BE2C (cell line): ENCODE measurements around the gene PBX1.

Experiments used
- DNase-seq: peaks from one replicate; pipeline ENCODE4 v3.0.0-alpha.2; 2020
- H3K27me3 ChIP-seq: fragments of 250-450 bp; sonication (Bioruptor Pico); 2 replicates; pipeline ENCODE4 v1.5.1; 2020; ENCODE audit warnings: mild to moderate bottlenecking
- H3K36me3 ChIP-seq: fragments of 250-450 bp; sonication (Bioruptor Pico); 2 replicates; pipeline ENCODE4 v1.5.1; 2020; ENCODE audit warnings: mild to moderate bottlenecking
- H3K4me1 ChIP-seq: fragments of 250-450 bp; sonication (Bioruptor Pico); 2 replicates; pipeline ENCODE4 v1.5.1; 2020
- H3K4me3 ChIP-seq: 2 replicates; pipeline ENCODE4 v1.5.1; 2011; ENCODE audit warnings: low read depth, low read length
- H3K9me3 ChIP-seq: fragments of 250-450 bp; sonication (Bioruptor Pico); 2 replicates; pipeline ENCODE4 v1.5.1; 2020
- CTCF ChIP-seq: IDR thresholded peaks from 2 replicates; pipeline ENCODE4 v1.5.1; 2012; ENCODE audit warnings: mild to moderate bottlenecking, low read depth, low read length

PBX1 gene

DNA sequence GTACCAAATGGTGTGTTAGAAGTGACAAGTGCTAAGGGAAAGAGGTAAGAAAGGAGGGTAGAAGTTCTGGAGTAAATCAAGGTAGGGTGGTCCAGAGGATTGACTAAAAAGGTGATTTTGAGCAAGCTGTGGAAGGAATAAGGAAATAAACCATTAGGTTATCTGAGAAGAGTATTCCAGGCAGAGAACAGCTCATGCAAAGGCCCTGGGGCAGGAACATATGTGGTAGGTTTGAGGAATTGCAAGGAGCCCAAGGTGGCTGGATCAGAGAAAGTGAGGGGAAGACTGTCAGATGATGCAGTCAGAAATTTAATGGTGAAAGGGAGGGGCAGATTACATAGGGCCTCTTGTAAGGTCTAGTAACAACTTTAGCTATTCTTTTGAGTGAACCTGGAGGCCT, 302.6 kb downstream of the PBX1 start:
- no peak for DNase-seq
- H3K36me3 ChIP-seq, result no peaks in the 10 kb centered on the region
- TF ChIP-seq CTCF, result no peak
- no peaks in the 10 kb centered on the region for H3K27me3 ChIP-seq
- H3K9me3 ChIP-seq, result no peaks in the 10 kb centered on the region
- H3K4me3 ChIP-seq, result no peak overlapping the region
- no peaks in the 10 kb centered on the region for H3K4me1 ChIP-seq

GRCh38 chr1:164863056-164863455, 304.1 kb downstream of the PBX1 start:
- H3K9me3 ChIP-seq, result no peaks in the 10 kb centered on the region
- H3K36me3 ChIP-seq, result no peaks in the 10 kb centered on the region
- no peak for DNase-seq
- no peaks in the 10 kb centered on the region for H3K27me3 ChIP-seq
- TF ChIP-seq CTCF, result no peak
- H3K4me3 ChIP-seq, result no peak overlapping the region
- H3K4me1 ChIP-seq, result no peaks in the 10 kb centered on the region

DNA sequence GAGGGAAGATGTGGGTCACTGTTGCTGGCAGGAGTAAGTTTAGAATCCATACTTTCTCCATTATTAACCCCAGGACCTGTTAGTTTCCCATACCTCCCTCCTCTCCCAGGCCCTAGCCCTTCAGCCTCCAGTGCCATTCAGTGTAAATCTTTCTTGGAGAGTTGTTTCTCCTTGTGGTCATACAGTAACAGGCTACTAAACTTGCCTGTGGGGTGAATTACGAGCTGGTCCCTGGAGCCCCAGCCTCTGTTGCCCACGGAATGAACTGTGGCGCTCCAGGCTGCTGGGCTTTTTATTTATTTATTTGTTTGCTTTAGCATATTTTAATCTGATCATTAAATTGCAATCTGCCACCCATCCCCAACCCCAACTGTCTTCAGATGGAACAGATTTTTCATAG, 305.2 kb downstream of the PBX1 start:
- Histone ChIP-seq H3K4me3 (no peak overlapping the region), H3K27me3 (no peaks in the 10 kb centered on the region), H3K9me3 (no peaks in the 10 kb centered on the region), H3K36me3 (no peaks in the 10 kb centered on the region), H3K4me1 (no peaks in the 10 kb centered on the region)
- TF ChIP-seq CTCF, result no peak
- DNase-seq, result no peak

GRCh38 chr1:164865385-164865784, 306.4 kb downstream of the PBX1 start:
- no peaks in the 10 kb centered on the region for H3K4me1 ChIP-seq
- no peak overlapping the region for H3K4me3 ChIP-seq
- H3K27me3 ChIP-seq, result no peaks in the 10 kb centered on the region
- no peak for DNase-seq
- TF ChIP-seq CTCF, result no peak
- H3K36me3 ChIP-seq, result no peaks in the 10 kb centered on the region
- no peaks in the 10 kb centered on the region for H3K9me3 ChIP-seq

DNA sequence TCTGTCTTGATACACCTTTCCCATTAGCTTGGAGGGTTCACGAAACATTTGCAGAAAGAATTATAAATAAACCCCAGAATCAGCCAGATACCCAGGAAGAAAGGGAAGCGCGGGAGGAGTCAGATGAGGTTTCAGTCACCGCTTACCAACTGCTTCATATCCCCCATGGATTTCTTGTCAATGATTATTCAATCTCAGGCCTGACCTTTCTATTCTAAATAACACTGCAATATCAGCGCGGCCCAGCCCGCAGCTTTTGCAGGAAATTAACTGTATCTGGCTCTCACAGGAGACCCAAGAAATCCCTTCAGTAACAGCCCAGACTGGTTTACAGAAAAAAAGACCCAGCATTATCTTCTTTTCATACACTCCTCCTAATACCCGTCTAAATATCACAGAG, 308.6 kb downstream of the PBX1 start:
- no peak for TF ChIP-seq CTCF
- DNase-seq, result no peak
- Histone ChIP-seq H3K27me3 (no peaks in the 10 kb centered on the region), H3K4me3 (no peak overlapping the region), H3K36me3 (no peaks in the 10 kb centered on the region), H3K4me1 (no peaks in the 10 kb centered on the region), H3K9me3 (no peaks in the 10 kb centered on the region)

DNA sequence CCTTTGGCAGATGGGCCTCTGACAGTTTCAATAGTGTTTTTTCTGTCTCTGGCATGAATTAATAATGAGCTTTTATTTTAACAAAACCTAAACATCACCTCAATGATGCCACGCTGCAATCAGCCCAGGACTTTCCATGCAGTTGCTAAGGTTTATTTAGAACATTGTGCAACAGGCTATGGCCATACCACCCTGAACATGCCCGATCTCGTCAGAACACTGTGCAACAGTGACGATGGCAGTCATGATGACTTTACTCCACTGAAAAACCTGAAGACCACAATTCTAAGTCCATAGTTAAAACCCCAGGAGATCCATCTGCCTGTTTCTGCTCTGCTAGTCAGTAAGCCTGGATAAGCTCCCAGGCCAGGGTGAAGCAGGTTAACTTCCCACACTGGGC, 310.0 kb downstream of the PBX1 start:
- no peaks in the 10 kb centered on the region for H3K9me3 ChIP-seq
- TF ChIP-seq CTCF, result no peak
- DNase-seq, result no peak
- H3K36me3 ChIP-seq, result no peaks in the 10 kb centered on the region
- H3K4me1 ChIP-seq, result no peaks in the 10 kb centered on the region
- H3K4me3 ChIP-seq, result no peak overlapping the region
- H3K27me3 ChIP-seq, result no peaks in the 10 kb centered on the region
